SKM-1 (cell line): ENCODE data around the gene NEK3.
"Not testable (repeated sequence)": the region's sequence is repeated elsewhere in the genome, so short reads cannot be mapped to it uniquely, and the experiment has no call there.

Experiments used
- DNase-seq: peaks from one replicate; lab custom pipeline; 2025; ENCODE audit not compliant: unreplicated experiment; lab: John Stamatoyannopoulos, UW

NEK3 gene

DNA sequence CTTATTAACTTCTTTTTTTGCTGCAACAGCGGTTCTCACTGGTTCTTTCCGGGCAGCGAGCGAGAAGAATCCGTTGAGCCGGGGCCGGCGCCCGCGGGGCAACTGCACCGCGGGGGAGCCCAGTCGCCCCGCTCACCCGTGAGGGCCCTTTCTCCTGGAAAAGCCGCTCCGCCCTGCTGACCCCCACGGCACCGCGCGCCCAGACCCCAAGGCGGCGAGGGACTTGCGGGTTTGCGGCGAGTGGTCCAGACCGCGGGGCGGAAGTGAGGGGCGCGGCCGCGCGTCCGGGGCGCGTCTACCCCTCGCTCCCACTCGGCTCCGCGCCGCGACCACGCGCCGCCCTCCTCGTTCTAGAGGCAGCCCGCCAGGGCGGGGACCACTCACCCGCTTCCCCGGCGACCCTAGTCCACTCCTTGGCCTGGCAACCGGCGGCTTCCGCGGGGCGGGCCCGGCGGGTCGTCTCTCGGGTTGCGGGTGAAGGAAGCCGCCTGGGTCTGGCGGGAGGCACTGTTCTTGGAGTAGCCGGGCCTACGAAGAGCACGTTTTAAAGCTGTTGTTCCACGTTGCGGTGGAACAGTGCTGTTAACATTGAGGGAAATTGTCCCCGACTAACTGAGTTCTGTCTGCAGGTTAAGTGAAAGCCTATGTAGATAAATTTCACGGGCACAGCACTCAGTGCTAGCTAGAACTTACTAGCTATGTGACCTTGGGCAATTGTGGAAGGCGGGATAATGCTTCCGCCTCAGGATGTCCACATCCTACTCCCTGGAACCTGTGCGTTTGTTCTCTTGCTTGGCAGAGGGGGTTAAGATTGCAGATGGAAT is at the start of gene NEK3:
TSS of gene NEK3 (minus strand) at position 439 of the 824 bp plus-strand sequence. CDS start 3,406 bp downstream, outside the sequence.
- DNase-seq: peak; percentile 67

GRCh38 chr13:52208384-52208783 is 49.0 kb upstream of the NEK3 start:
- not testable (repeated sequence) for DNase-seq

GRCh38 chr13:52207896-52208295 is 48.5 kb upstream of the NEK3 start:
- DNase-seq: not testable (repeated sequence)

- not testable (repeated sequence) for DNase-seq
Measured at GRCh38 chr13:52207337-52207736, 47.9 kb upstream of the NEK3 start.

- DNase-seq: not testable (repeated sequence)
Measured at GRCh38 chr13:52204546-52204945, 45.1 kb upstream of the NEK3 start.

DNA sequence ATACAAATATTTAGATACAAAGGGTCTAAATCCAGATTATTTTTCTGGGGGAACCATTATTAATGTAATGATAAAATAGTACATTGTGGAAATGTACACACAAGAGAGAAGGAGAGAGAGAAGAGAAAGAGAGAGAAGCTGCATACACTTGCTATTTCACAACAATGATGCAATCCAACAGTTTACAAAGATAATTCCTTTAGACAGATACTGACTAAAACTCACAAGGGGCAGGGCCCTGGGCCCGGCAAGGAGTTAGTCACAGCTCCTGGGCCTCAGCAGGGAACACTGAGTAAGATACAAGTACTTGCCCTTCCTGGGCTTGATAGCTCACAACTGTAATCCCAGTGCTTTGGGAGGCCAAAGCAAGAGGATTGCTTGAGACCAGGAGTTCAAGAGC is 44.5 kb upstream of the NEK3 start:
- peak; percentile 32 for DNase-seq

- not testable (repeated sequence) for DNase-seq
Measured at GRCh38 chr13:52202506-52202905, 43.1 kb upstream of the NEK3 start.

GRCh38 chr13:52201439-52202193 is 42.2 kb upstream of the NEK3 start:
- not testable (repeated sequence) for DNase-seq

GRCh38 chr13:52195401-52195837 is 36.0 kb upstream of the NEK3 start:
- peak; percentile 45 for DNase-seq

GRCh38 chr13:52194184-52194868 is 34.9 kb upstream of the NEK3 start:
- DNase-seq: peak; percentile 71

- DNase-seq: not testable (repeated sequence)
Measured at GRCh38 chr13:52193587-52194183, 34.3 kb upstream of the NEK3 start.

DNA sequence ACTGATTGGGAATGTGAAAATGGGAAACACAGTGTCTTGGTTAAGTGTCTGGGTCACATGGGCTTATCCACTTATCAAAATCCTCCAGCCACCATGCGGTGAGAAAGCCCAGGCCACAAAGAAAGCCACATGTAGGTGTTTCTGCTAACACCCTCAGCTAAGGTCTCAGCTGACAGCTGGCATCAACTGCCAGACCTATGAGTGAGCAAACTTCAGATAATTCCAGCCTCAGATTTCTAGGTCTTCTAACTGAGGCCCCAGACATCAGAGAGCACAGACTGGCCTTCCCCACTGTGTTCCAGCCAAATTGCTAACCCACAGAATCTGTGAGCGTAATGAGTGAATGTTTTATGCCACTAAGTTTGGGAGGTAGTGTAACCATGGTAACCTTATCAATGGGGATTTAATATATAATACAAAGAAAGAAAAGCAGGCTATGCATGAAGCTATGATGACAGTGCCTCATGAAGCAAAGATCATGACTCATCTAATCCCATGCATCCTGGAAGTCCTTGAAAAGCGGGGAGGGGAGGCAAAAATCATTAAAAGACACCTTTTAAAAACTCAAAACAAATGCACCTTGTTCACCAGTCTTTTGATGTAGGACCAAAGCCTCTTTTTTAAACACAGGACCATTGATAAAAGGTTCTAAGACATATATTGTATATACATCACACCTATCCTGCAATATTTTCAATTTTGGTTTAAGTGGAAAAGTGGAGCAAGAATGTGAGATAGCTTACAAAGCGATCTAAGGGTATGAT is 28.2 kb upstream of the NEK3 start:
- not testable (repeated sequence) for DNase-seq

DNA sequence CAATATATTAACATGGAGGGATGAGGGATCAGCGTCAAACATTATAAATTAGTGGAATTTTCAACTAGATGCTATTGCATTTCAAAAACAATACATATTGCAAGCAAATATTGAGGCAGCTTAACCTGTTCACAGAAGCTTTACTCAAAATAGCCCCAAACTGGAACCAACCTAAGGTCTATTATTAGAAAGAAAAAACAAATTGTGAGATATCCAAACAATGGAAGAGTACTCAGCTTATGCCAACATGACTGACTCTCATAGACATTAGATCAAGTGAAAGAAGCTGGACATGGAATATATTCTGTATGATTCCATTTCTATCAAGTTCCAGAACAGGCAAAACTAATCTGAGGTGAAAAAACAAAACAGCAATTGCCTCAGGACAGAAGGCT is 27.6 kb upstream of the NEK3 start:
- DNase-seq: no peak

GRCh38 chr13:52181316-52181954 is 22.0 kb upstream of the NEK3 start:
- not testable (repeated sequence) for DNase-seq

GRCh38 chr13:52179925-52180324 is 20.5 kb upstream of the NEK3 start:
- DNase-seq: no peak

- DNase-seq: no peak
Measured at GRCh38 chr13:52177276-52177675, 17.9 kb upstream of the NEK3 start.

DNA sequence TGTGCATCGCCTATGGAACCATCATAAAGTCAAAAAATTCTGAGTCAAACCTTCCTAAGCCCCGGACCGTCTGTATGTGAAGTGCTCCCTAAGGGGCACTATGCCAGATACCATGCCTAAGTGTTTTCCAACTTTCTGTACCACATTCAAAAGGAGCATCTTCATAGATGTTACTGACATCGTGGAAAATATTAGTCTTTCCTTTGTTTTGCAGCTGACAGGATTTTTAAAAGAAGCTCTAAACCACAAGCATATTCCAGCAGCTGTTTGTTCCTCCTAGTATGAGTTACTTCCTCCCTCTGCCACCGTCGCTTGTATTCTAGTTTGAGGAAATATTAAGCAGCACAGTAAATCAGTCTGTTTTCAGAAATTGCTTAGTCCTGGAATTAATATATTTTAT is 14.6 kb upstream of the NEK3 start:
- peak; percentile 39 for DNase-seq

GRCh38 chr13:52173373-52173772 is 14.0 kb upstream of the NEK3 start:
- no peak for DNase-seq

- DNase-seq: not testable (repeated sequence)
Measured at GRCh38 chr13:52171686-52172085, 12.3 kb upstream of the NEK3 start.
